HL-60 (cell line): ENCODE results near the gene RNF224.

Experiments
- GABPA ChIP-seq: IDR thresholded peaks from 2 replicates; pipeline ENCODE4 v1.6.1; 2012; ENCODE audit warnings: low read depth
- POLR2AphosphoS5 ChIP-seq: IDR thresholded peaks from 2 replicates; pipeline ENCODE4 v1.6.1; 2012; ENCODE audit warnings: low read depth
- SPI1 ChIP-seq: IDR thresholded peaks from 2 replicates; pipeline ENCODE4 v1.6.1; 2012; ENCODE audit warnings: low read depth, mild to moderate bottlenecking, borderline replicate concordance
- TF ChIP-seq, protein P1 (sequence below): IDR thresholded peaks from one replicate; pipeline ENCODE4 v1.5.1; 2011; ENCODE audit warnings: low read length, control low read depth, inconsistent platforms; ENCODE audit not compliant: insufficient read depth

DNA sequence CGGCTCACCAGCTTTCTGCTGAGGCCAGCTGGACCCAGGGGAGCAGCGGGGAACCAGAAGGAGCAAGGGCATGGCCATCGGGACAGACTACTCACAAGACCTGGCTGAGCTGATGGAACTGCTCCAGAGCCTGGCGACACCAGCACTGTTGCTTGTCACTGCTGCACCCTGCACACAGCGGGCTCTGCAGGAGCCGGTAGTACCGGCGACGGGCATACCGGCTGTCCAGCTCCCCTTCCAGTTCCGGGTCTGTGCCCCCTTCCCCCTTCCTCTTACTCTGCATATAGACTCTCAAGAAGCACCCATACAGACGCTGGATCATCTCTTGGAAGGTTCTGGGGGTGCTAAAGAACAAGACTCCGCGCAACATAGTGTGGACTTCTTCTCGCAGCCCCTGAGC, 39.9 kb upstream of the RNF224 start:
- TF ChIP-seq, protein P1, sequence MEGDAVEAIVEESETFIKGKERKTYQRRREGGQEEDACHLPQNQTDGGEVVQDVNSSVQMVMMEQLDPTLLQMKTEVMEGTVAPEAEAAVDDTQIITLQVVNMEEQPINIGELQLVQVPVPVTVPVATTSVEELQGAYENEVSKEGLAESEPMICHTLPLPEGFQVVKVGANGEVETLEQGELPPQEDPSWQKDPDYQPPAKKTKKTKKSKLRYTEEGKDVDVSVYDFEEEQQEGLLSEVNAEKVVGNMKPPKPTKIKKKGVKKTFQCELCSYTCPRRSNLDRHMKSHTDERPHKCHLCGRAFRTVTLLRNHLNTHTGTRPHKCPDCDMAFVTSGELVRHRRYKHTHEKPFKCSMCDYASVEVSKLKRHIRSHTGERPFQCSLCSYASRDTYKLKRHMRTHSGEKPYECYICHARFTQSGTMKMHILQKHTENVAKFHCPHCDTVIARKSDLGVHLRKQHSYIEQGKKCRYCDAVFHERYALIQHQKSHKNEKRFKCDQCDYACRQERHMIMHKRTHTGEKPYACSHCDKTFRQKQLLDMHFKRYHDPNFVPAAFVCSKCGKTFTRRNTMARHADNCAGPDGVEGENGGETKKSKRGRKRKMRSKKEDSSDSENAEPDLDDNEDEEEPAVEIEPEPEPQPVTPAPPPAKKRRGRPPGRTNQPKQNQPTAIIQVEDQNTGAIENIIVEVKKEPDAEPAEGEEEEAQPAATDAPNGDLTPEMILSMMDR, result no peak
- TF ChIP-seq SPI1 (no peak), POLR2AphosphoS5 (no peak), GABPA (no peak)
